ENCODE results near the gene ACTA2. TPM values are rescaled to one million over a fixed set of nuclear protein-coding genes. Genes with fewer than 3 reads are reported as not detected.
A peak's percentile ranks its signal among the peaks of the same experiment; 100 is the strongest.

Gene ACTA2
- total RNA-seq, 4 donors from 2014 or later = 340 to 708 (median 458) TPM

DNA sequence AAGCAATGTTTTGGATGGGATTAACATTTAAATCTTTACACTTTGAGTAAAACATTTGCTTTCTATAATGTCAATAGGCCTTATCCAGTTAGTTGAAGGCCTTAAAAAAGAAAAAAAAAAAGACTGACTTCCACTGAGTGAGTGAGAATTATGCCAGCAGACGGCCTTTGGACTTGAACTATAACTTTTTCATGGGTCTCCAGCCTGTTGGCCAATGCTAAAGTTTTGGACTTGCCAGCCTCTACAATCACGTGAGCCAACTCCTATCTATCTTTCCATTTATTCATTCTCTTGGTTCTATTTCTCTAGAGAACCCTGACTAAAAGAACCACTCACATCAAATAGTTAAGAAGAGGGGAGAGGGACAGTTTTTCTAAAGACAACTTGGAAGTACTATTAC lies 35.3 kb upstream of the ACTA2 start:
- H3K27ac ChIP-seq = peak overlapping the region in 2 of 4 donors; percentile 37 to 97
- H3K9me3 ChIP-seq = no peaks in the 10 kb centered on the region
- TF ChIP-seq POLR2A (IDR thresholded peaks at IDR 0.05) (no peak), EP300 (IDR thresholded peaks at IDR 0.05) (no peak)
- TF ChIP-seq, protein P1, sequence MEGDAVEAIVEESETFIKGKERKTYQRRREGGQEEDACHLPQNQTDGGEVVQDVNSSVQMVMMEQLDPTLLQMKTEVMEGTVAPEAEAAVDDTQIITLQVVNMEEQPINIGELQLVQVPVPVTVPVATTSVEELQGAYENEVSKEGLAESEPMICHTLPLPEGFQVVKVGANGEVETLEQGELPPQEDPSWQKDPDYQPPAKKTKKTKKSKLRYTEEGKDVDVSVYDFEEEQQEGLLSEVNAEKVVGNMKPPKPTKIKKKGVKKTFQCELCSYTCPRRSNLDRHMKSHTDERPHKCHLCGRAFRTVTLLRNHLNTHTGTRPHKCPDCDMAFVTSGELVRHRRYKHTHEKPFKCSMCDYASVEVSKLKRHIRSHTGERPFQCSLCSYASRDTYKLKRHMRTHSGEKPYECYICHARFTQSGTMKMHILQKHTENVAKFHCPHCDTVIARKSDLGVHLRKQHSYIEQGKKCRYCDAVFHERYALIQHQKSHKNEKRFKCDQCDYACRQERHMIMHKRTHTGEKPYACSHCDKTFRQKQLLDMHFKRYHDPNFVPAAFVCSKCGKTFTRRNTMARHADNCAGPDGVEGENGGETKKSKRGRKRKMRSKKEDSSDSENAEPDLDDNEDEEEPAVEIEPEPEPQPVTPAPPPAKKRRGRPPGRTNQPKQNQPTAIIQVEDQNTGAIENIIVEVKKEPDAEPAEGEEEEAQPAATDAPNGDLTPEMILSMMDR (IDR thresholded peaks at IDR 0.05) = no peak
- H3K27me3 ChIP-seq = no peaks in the 10 kb centered on the region
- no peak for DNase-seq (ENCODE audit: low spot score in 2 of 2)
- WGBS, 2 donors = 39 to 83% methylated on average over 2 of the region's 2 CpGs
- H3K4me3 ChIP-seq = no peak overlapping the region
- H3K36me3 ChIP-seq = no peaks in the 10 kb centered on the region
- peaks cover 0 to 28% (median 12%) of the 10 kb centered on the region in 4 donors for H3K4me1 ChIP-seq

DNA sequence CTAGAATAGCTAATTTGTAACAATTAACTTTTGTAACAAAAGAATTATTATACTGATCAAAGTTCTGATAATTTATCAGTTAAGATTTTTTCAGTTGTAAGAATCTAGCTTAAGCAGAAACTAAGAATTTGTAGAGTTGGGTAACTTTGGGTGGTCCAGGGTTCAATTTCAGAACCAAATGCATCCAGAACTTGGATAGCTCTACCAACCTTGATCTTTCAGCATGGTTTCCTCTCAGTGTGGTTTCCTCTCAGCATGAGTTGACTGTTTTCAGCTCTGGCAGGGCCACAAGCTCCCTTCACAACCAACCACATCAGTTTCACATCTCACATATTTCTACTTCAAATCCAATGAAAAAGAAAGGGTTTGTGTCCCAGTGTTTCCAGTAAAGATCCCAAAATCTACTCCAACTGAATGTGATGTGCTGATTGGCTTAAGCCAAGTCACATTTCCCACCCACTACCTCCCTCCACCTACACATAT lies 34.7 kb upstream of the ACTA2 start:
- Histone ChIP-seq H3K4me1 (peaks cover 0 to 24% (median 10%) of the 10 kb centered on the region in 4 donors), H3K27ac (peak overlapping the region in 2 of 4 donors; percentile 32 to 37), H3K27me3 (no peaks in the 10 kb centered on the region), H3K4me3 (no peak overlapping the region), H3K36me3 (no peaks in the 10 kb centered on the region), H3K9me3 (no peaks in the 10 kb centered on the region)
- TF ChIP-seq, protein P1 (IDR thresholded peaks at IDR 0.05) = no peak
- TF ChIP-seq EP300 (IDR thresholded peaks at IDR 0.05) = no peak
- no peak for TF ChIP-seq POLR2A (IDR thresholded peaks at IDR 0.05)
- no peak for DNase-seq (ENCODE audit: low spot score in 2 of 2)

DNA sequence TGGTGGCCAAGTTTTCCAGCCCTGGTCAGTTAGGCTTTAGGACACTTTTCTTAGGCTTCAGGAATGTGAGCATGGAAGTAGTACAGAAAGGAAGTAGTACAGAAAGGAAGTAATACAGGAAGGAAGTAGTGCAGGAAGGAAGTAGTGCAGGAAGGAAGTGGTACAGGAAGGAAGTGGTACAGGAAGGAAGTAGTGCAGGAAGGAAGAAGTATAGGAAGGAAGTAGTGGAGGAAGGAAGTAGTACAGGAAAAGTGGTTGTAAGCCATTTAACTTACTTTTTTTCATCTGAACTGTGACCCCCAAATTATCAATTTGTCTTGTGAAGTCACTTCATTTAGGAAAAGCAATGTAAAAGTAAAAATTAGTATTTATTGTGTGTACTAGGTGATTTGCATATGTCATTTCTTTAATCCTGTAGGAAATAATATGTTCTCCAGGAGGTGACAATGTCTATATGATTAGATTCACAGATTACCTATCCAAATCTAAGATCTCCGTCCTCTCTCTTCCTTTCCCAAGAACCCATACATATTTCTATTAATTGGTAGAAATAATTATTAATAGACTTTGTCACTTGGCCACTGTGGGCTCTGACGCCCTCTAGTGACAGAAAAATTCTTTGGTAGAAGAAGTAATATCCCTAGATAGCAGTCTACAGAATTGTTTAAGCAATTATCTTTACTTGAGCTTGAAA lies 34.1 kb upstream of the ACTA2 start:
- WGBS, 2 donors = 31 to 33% methylated on average over 2 of the region's 2 CpGs

GRCh38 chr10:88984525-88984924 lies 32.0 kb upstream of the ACTA2 start:
- TF ChIP-seq EP300 (IDR thresholded peaks at IDR 0.05) (no peak), POLR2A (IDR thresholded peaks at IDR 0.05) (no peak)
- TF ChIP-seq, protein P1 (IDR thresholded peaks at IDR 0.05) = no peak
- H3K4me3 ChIP-seq = no peak overlapping the region
- H3K27me3 ChIP-seq = no peaks in the 10 kb centered on the region
- no peaks in the 10 kb centered on the region for H3K9me3 ChIP-seq
- H3K4me1 ChIP-seq = peaks cover 0 to 29% (median 4%) of the 10 kb centered on the region in 4 donors
- no peaks in the 10 kb centered on the region for H3K36me3 ChIP-seq
- DNase-seq (ENCODE audit: low spot score in 2 of 2) = no peak
- peak overlapping the region in 1 of 4 donors; percentile 15 for H3K27ac ChIP-seq

More for the DNA sequence above, 34.1 kb upstream of the ACTA2 start:
- H3K4me3 ChIP-seq = no peak overlapping the region
- no peaks in the 10 kb centered on the region for H3K36me3 ChIP-seq
- H3K27ac ChIP-seq = peak overlapping the region in 1 of 4 donors; percentile 37
- H3K9me3 ChIP-seq = no peaks in the 10 kb centered on the region
- TF ChIP-seq, protein P1 (IDR thresholded peaks at IDR 0.05) = peak; percentile 59 to 81 (median 76)
- TF ChIP-seq EP300 (IDR thresholded peaks at IDR 0.05) (no peak), POLR2A (IDR thresholded peaks at IDR 0.05) (no peak)
- peaks cover 0 to 25% (median 8%) of the 10 kb centered on the region in 4 donors for H3K4me1 ChIP-seq
- peak in 1 of 2 donors; percentile 67 for DNase-seq (ENCODE audit: low spot score in 2 of 2)
- H3K27me3 ChIP-seq = no peaks in the 10 kb centered on the region

- TF ChIP-seq EP300 (IDR thresholded peaks at IDR 0.05) (no peak), POLR2A (IDR thresholded peaks at IDR 0.05) (no peak)
- TF ChIP-seq, protein P1 (IDR thresholded peaks at IDR 0.05) = no peak
- H3K4me1 ChIP-seq = peaks cover 0 to 27% (median 0%) of the 10 kb centered on the region in 4 donors
- no peaks in the 10 kb centered on the region for H3K27me3 ChIP-seq
- H3K27ac ChIP-seq = peak overlapping the region in 1 of 4 donors; percentile 15
- H3K4me3 ChIP-seq = no peak overlapping the region
- WGBS, 2 donors = 72% methylated on average over 1 of the region's 1 CpG
- H3K36me3 ChIP-seq = no peaks in the 10 kb centered on the region
- no peaks in the 10 kb centered on the region for H3K9me3 ChIP-seq
- DNase-seq (ENCODE audit: low spot score in 2 of 2) = no peak
These were observed 31.4 kb upstream of the ACTA2 start for GRCh38 chr10:88983939-88984338.

Measured in tibial nerve (tissue), 4 donors.